HFFc6 (cell line): ENCODE results near the gene COLEC11. TPM values are rescaled to one million over a fixed set of nuclear protein-coding genes. Genes with fewer than 3 reads are reported as not detected.
"Not testable (repeated sequence)": the region's sequence is repeated elsewhere in the genome, so short reads cannot be mapped to it uniquely, and the experiment has no call there.

Experiments
- DNase-seq: peaks from one replicate; pipeline ENCODE4 v3.0.0-alpha.2; 2018
- H3K27ac Mint-ChIP-seq: 2 replicates; pipeline ENCODE4 v1.8.0; 2020; ENCODE audit warnings: mild to moderate bottlenecking, mixed read lengths
- H3K27me3 Mint-ChIP-seq: 2 replicates; pipeline ENCODE4 v1.8.0; 2021; ENCODE audit warnings: mild to moderate bottlenecking, moderate library complexity, mixed read lengths; ENCODE audit not compliant: insufficient read depth
- H3K36me3 Mint-ChIP-seq: 2 replicates; pipeline ENCODE4 v1.8.0; 2021; ENCODE audit warnings: low read depth, mixed read lengths
- H3K4me1 Mint-ChIP-seq: 2 replicates; pipeline ENCODE4 v1.8.0; 2020; ENCODE audit warnings: low read depth, mixed read lengths
- H3K4me3 Mint-ChIP-seq: 2 replicates; pipeline ENCODE4 v1.8.0; 2020; ENCODE audit warnings: mild to moderate bottlenecking, moderate library complexity, mixed read lengths
- H3K9me3 Mint-ChIP-seq: 2 replicates; pipeline ENCODE4 v1.8.0; 2020; ENCODE audit warnings: mild to moderate bottlenecking, mixed read lengths
- total RNA-seq, 6 experiments: library from RNA; stranded (reverse); fragmentation: NEBNext Ultra II Directional; extraction: Animal tissue kit (Norgen Biotek cat#: 25700); gene quantifications; 2 replicates in 1 of 6; 3 replicates in 5 of 6; pipeline ENCODE4 v1.2.3, GENCODE V29; 2021
- TF ChIP-seq, protein P1 (sequence below): fragments of 200-600 bp; sonication (generic); IDR thresholded peaks from 2 replicates; pipeline ENCODE4 v1.5.0; 2021; ENCODE audit warnings: antibody characterized with exemption, mild to moderate bottlenecking

The COLEC11 gene
- total RNA-seq, 6 experiments from 2014 or later: not detected

DNA sequence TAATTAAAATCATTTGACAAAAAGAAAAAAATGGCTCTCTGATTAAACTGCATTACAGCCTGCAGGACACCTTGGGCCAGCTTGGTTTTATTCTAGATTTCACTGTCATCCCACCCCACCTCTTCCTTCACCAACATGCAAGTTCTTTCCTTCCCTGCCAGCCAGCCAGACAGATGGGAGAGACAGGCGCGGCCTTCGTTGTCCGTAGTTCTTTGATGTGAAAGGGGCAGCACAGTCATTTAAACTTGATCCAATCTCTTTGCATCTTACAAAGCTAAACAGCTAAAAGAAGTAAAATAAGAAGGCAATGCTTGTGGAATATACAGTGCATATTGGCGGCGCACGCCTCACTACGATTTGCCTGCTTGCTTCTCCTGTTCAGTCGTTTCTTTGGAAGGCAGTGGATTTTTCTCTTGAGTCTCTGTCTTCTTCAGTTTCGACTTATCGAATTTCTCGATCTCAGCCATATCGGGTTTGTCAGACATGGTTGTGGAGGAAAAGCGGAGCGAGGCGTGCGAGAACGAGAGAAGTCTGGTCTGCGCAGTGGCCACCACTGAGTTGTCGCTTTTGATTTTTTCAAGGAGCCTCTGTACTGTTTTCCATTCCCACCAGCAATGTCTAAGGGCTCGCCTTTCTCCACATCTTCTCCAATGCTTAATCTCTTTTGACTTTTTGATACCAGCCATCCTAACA, 22.4 kb downstream of the COLEC11 start:
- TF ChIP-seq, protein P1, sequence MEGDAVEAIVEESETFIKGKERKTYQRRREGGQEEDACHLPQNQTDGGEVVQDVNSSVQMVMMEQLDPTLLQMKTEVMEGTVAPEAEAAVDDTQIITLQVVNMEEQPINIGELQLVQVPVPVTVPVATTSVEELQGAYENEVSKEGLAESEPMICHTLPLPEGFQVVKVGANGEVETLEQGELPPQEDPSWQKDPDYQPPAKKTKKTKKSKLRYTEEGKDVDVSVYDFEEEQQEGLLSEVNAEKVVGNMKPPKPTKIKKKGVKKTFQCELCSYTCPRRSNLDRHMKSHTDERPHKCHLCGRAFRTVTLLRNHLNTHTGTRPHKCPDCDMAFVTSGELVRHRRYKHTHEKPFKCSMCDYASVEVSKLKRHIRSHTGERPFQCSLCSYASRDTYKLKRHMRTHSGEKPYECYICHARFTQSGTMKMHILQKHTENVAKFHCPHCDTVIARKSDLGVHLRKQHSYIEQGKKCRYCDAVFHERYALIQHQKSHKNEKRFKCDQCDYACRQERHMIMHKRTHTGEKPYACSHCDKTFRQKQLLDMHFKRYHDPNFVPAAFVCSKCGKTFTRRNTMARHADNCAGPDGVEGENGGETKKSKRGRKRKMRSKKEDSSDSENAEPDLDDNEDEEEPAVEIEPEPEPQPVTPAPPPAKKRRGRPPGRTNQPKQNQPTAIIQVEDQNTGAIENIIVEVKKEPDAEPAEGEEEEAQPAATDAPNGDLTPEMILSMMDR: no peak
- no peak overlapping the region for H3K27ac Mint-ChIP-seq
- peaks cover 4% of the 10 kb centered on the region for H3K36me3 Mint-ChIP-seq
- peaks cover 6% of the 10 kb centered on the region for H3K9me3 Mint-ChIP-seq
- no peak overlapping the region for H3K4me3 Mint-ChIP-seq
- no peak for DNase-seq
- H3K27me3 Mint-ChIP-seq: peaks cover 11% of the 10 kb centered on the region
- H3K4me1 Mint-ChIP-seq: peaks cover 6% of the 10 kb centered on the region; the same call in 1 of the 2 replicates

DNA sequence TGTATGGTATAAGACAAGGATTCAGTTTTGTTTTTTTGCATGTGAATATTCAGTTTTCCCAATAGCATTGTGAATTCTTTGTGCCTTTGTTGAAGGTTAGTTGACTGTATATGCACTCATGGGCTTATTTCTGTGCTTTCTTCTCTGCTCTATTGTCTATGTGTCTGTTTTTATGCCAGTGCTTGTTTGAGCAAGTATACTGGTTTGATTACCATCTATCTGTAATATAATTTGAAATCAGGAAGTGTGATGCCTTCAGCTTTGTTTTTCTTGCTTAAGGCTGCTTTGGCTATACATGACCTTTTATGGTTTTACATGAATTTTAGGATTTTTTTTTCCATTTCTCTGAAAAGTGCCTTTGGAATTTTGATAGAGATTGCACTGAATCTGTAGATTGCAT, 23.5 kb downstream of the COLEC11 start:
- Mint-ChIP-seq H3K4me3 (no peak overlapping the region), H3K27ac (no peak overlapping the region), H3K36me3 (peaks cover 4% of the 10 kb centered on the region), H3K9me3 (peaks cover 6% of the 10 kb centered on the region), H3K27me3 (peaks cover 5% of the 10 kb centered on the region; the same call in 1 of the 2 replicates), H3K4me1 (peaks cover 6% of the 10 kb centered on the region; the same call in 1 of the 2 replicates)
- no peak for DNase-seq
- TF ChIP-seq, protein P1: no peak

DNA sequence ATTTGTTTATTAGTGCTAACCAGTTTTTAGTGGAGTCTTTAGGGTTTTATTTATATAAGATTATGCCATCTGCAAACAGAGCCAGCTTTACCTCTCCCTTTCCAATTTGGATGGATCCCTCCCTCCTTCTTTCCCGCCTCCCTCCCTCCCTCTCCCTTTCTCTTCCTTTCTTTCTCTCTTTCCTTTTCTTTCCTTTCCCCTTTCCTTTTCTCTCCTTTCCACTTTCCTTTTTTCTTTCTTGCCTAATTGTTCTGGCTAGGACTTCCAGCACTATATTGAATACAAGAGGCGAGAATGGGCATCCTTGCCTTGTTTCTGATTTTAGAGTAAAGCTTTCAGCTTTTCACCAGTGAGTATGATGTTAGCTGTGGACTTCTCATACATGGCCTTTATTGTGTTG, 24.1 kb downstream of the COLEC11 start:
- no peak for DNase-seq
- Mint-ChIP-seq H3K4me1 (peaks cover 6% of the 10 kb centered on the region; the same call in 1 of the 2 replicates), H3K27me3 (peaks cover 8% of the 10 kb centered on the region; the same call in 1 of the 2 replicates), H3K36me3 (peaks cover 4% of the 10 kb centered on the region), H3K9me3 (peaks cover 6% of the 10 kb centered on the region), H3K4me3 (no peak overlapping the region), H3K27ac (no peak overlapping the region)
- TF ChIP-seq, protein P1: no peak

DNA sequence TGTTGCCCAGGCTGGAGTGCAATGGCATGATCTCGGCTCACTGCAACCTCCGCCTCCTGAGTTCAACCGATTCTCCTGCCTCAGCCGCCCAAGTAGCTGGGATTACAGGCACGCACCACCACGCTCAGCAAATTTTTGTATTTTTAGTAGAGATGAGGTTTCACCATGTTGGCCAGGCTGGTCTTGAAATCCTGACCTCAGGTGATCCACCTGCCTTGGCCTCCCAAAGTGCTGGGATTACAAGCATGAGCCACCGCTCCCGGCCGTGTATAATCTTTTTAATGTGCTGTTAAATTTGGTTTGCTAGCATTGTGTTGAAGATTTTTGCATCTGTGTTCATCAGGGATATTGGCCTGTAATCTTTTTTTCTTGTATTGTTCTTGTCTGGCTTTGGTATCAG, 24.7 kb downstream of the COLEC11 start:
- peaks cover 13% of the 10 kb centered on the region; the same call in 1 of the 2 replicates for H3K27me3 Mint-ChIP-seq
- H3K4me3 Mint-ChIP-seq, H3K9me3 Mint-ChIP-seq, H3K36me3 Mint-ChIP-seq, H3K4me1 Mint-ChIP-seq, DNase-seq, H3K27ac Mint-ChIP-seq: not testable (repeated sequence)

DNA sequence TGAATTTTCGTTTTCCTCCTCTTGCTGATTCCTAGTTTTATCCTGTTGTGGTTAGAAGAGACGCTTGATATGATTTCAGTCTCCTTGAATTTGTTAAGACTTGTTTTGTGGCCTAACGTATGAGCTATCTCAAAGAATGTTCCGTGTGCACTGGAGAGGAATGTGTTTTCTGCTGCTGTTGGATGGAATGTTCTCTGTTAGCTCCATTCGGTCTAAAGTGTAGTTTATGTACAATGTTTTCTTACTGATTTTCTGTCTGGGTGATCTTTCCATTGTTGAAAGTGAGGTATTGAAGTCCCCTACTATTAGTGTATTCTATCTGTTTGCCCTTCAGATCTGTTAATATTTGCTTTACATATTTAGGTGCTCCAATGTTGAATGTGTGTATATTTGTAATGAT, 25.9 kb downstream of the COLEC11 start:
- peaks cover 6% of the 10 kb centered on the region; the same call in 1 of the 2 replicates for H3K4me1 Mint-ChIP-seq
- DNase-seq: no peak

DNA sequence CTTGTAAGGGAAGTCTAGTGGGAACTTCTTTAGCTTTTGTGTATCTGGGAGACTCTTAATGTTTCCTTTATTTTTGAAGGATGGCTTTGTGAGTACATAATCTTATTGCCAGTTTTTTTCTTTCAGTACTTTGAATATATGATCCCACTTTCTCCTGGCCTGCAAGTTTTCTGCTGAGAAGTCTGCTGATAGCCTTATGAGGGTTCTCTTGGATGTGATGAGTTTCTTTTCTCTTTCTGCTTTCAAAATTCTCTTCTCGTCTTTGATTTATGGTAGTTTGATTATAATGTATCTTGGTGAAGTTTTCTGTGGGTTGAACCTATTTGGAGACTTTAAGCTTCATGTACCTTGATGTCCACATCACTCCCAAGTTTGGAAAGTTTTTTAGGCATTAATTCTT, 28.1 kb downstream of the COLEC11 start:
- no peak overlapping the region for H3K4me3 Mint-ChIP-seq

More for the DNA sequence above, 25.9 kb downstream of the COLEC11 start:
- no peaks in the 10 kb centered on the region for H3K36me3 Mint-ChIP-seq
- no peaks in the 10 kb centered on the region for H3K9me3 Mint-ChIP-seq
- TF ChIP-seq, protein P1: no peak
- no peak overlapping the region for H3K27ac Mint-ChIP-seq
- peak overlapping the region; percentile 18; the same call in 1 of the 2 replicates for H3K4me3 Mint-ChIP-seq
- H3K27me3 Mint-ChIP-seq: peaks cover 16% of the 10 kb centered on the region; the same call in 1 of the 2 replicates

More for the DNA sequence above, 28.1 kb downstream of the COLEC11 start:
- H3K27me3 Mint-ChIP-seq: peaks cover 17% of the 10 kb centered on the region; the same call in 1 of the 2 replicates
- TF ChIP-seq, protein P1: no peak
- no peak overlapping the region for H3K27ac Mint-ChIP-seq
- peaks cover 11% of the 10 kb centered on the region; the same call in 1 of the 2 replicates for H3K4me1 Mint-ChIP-seq
- no peaks in the 10 kb centered on the region for H3K36me3 Mint-ChIP-seq
- no peaks in the 10 kb centered on the region for H3K9me3 Mint-ChIP-seq
- DNase-seq: no peak
